HS-5 (cell line): ENCODE results near the gene KPNA2.
"Not testable (repeated sequence)": the region's sequence is repeated elsewhere in the genome, so short reads cannot be mapped to it uniquely, and the experiment has no call there.

Source experiments
- DNase-seq: peaks from one replicate; pipeline ENCODE4 v3.0.0-alpha.2; 2012; ENCODE audit warnings: low read depth

KPNA2 gene

DNA sequence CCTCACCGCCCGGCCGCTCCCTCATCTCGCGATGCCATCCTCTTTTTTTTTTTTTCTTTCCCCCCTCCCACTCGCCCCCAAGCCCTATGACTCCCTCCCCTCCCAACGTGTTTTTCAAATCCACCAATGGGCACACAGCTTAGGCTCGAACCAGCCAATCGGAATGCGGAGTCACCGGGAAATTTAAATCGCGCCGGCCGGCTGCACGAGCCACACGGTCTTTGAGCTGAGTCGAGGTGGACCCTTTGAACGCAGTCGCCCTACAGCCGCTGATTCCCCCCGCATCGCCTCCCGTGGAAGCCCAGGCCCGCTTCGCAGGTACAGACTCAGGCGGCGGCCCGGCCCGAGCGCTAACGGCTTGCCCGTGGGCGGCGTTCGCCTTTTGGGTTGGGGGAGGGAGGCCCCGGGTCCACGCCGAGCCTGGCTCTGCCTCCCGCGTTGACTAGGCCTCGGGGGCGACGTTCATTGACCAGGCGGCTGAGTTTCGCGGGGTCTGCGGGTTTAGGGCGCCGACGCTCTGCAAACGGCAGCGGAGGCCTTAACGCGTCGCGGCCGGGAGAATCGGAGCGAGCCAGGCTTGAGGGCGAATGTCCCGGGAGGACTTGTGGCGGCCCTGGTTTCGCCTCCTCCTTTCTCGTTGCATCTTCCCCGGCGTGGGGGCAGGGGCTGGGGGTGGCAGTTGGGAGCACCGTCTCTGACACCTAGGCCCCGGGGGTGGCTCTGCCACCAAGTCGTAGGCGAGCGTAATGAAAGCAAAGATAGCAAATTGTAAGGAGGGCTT, at the start of gene KPNA2:
Gene KPNA2 (plus strand): TSS at position 213 of the 781 bp plus-strand sequence. CDS start 1,398 bp downstream, outside the sequence.
- peak; percentile 92 for DNase-seq

DNA sequence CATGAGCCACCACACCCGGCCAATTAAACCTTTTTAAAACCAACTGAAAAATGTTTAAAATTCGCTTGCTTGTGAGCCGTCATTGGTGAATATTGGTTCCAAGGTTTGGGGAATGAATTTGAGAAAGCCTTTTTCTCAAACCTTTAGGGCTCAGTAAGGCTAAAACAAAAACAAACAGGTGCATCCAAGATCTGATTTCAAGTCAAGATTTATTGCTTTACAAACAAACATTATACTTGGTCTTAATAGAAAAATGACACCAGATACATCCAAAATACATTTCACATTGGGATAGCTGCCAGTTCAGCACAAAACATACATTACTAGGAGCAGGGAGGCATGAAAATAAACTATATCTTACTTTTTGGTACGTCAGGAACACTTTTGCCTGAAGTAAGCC, 44.6 kb upstream of the KPNA2 start:
- no peak for DNase-seq

DNA sequence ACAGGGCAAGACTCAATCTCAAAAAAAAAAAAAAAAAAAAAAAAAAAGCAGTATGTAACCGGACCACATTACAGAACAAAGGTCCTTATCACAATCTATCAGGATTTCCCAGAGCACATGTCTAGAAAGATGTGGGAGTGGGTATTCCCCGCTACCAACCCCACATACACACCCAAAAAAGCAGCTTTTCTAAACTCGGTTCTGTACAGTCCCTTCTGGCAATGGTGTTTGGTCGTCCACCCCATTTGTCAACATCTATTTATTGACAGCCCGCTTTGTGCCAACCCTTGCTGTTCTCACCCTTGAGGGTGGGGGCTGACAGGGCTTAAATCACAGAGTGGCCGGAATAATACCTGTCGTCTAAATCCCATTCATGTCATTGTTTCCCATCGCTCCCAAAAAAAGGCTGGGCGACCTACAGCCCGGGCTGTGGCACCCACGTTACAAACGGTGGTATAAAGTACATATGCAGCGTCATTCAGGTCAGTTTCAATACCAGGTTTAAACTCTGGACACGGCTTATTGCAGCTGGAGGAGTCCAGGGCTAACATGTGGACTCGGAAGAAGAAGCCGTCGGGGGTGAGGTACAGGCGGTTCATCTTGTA, 42.9 kb upstream of the KPNA2 start:
- DNase-seq, result no peak

GRCh38 chr17:67993153-67993997, 42.2 kb upstream of the KPNA2 start:
- no peak for DNase-seq

GRCh38 chr17:67993998-67994361, 41.6 kb upstream of the KPNA2 start:
- DNase-seq, result no peak

- peak; percentile 86 for DNase-seq
Measured at GRCh38 chr17:67994817-67995569, 40.5 kb upstream of the KPNA2 start.

DNA sequence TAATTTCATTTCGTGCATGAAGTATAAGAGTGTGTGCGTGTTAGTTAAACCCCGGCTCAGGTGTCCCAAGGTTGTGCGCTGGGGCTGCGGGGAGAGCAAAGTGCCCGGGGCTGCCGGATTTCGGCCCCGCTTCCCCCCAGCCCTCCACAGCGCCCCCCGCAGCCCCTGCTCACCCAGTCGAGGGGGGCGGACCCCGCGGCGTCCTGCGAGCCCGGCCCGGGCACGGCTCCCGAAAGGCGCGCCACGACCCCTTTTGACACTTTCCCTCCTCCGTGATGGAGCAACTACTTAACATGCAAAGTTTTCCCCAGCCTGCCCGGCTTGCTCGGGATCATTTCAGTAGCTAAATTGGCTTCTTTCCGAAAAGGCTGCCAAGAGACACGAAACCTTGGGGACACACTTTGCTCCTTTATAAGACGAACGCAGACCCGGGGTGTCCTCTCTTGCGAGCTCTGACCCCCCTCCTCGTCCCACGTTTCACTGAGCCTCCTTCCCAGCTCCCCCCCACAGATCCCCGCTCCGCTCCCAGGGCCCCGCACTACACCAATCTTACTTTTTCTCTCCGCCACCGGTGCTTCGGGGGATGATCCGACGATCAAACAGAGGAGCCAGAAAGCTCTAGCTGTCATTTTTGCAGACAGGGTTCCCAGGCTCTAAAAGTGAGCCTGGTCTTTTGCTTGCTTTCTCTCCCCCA, 39.8 kb upstream of the KPNA2 start:
- no peak for DNase-seq

DNA sequence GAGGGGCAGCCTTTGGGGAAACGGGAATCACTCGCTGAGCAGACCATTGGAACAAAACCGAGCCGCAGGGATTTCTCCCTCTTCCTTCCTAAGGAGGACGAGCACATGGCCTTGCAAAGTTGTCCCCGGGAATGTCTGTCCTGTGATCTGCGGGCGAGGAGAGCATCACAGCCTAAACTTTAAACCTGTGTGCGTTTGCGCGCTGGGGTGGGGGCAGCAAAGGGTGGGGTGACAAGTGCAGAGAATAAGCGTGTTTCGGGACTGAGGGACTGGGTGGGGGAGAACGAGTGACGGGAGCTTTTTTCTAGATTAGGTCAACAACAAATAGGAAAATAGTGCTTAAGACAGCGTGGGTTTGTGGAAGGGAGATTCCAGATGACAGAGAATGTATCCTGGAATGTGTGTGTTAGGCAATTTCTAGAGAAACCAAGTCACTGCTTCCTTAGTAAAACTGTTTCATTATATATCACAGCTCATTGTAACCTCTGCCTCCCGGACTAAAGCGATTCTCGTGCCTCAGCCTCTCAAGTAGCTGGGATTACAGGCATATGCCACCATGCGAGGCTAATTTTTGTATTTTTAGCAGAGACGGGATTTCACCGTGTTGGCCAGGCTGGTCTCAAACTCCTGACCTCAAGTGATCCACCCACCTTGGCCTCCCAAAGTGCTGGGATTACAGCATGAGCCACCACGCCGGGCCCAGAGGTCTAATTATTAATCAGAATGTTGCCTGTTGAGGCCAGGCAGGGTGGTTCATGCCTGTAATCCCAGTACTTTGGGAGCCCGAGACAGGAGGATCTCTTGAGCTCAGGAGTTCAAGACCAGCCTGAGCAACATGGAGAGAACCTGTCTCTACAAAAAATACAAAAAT, 39.0 kb upstream of the KPNA2 start, which contains the start of gene C17orf58:
Gene C17orf58 (minus strand): TSS at position 169 of the 871 bp plus-strand sequence. CDS start 271 bp downstream, outside the sequence.
- DNase-seq, result not testable (repeated sequence)

GRCh38 chr17:67998466-67998865, 37.1 kb upstream of the KPNA2 start:
- DNase-seq, result no peak

DNA sequence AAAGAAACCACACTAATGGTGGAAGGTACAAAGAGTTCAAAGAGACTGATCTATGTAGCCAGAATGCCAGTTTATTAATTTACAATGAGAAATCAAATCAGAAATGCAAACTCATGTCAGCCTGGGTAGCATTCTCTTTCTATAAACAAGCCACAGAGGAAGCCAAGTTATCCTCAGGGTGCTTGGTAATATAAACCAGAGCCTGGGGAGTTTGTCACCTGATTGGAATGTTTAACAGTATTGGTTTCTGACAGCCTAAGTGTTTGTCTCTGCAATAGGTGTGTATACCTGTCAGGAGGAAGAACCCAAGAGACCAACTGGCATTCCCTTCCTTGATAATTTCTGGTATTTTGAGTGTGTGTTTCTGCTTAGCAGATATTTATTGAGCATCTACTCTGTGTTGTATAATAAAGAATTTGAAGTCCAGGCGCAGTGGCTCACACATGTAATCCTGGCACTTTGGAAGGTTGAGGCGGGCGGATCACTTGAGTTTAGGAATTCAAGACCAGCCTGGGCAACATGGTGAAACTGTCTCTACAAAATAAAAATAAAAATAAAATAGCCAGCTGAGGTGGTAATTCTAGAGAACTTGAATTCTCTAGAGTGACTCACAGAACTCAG, 36.1 kb upstream of the KPNA2 start:
- DNase-seq, result no peak

- DNase-seq, result no peak
Measured at GRCh38 chr17:68004201-68004600, 31.3 kb upstream of the KPNA2 start.

DNA sequence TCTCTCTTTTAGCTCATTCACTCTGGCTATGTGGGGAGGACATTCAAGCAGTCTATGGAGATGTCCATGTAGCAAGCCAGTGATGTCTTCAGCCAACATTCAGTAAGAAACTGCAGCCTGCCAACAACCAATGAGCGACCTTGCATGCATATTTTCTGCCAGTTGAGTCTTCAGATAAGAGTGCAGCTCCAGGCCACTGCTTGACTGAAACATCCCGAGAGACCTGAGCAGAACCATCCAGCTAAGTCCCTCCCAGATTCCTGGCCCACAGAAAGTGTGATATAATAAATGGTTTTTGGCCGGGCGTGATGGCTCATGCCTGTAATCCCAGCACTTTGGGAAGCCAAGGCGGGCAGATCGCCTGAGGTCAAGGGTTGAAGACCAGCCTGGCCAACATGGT, 28.7 kb upstream of the KPNA2 start:
- no peak for DNase-seq

DNA sequence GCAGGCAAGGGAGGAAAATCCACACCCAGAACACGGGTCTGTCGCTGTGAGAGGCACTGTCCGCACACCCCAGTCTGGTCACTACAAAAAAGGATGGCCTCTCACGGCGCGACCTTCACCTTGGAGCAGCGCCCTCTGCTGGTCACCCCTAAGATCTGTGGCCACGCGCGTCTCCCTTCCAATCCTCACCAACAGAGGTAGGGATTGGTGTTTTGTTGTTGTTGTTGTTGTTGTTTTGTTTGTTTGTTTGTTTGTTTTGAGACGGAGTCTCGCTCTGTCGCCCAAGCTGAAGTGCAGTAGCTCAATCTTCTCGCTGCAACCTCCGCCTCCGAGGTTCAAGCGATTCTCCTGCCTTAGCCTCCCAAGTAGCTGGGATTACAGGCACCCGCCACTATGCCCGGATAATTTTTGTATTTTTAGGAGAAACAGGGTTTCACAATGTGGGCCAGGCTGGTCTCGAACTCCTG, 24.3 kb upstream of the KPNA2 start:
- DNase-seq, result no peak

GRCh38 chr17:68013385-68013784, 22.1 kb upstream of the KPNA2 start:
- no peak for DNase-seq

DNA sequence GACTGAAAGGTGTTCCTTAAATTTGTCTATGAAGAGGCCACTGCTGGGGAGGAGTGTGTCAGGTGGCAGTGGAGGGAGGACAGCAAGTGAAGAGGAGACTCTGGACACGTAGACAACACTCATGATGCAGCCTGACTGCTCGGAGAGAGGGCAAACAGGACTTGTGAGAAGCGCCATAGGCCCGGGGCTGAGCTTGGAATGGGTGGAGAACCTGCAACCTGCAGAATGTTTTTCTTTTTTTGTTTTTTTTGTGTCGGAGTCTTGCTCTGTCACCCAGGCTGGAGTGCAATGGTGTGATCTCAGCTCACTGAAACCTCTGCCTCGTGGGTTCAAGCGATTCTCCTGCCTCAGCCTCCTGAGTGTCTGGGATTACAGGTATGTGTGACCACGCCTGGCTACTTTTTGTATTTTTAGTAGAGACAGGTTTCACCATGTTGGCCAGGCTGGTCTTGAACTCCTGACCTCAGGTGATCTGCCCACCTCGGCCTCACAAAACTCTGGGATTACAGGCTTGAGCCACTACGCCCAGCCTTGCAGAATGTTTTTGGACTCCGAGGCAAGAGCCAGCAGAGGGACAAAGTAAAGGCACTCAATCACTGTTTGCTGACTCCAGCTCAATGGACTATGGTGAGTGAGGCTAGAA, 20.3 kb upstream of the KPNA2 start:
- no peak for DNase-seq

DNA sequence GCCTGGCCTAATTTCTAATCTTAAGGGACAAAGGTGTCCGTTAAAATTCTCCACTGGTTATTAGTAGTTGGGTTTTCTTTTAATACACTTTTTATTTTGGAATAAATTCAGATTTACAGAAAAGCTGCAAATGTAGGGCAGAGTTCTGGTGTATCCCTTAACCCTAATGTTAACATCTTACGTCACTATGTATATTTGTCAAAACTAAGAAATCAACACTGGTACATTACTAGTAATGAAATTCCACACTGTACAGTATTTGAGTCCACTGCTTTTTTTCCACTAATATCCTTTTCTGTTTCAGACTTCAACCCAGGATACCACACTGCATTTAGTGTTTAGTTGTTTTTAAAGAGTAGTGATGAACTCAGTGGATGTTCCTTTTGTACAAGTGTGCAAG, 18.7 kb upstream of the KPNA2 start:
- no peak for DNase-seq

DNA sequence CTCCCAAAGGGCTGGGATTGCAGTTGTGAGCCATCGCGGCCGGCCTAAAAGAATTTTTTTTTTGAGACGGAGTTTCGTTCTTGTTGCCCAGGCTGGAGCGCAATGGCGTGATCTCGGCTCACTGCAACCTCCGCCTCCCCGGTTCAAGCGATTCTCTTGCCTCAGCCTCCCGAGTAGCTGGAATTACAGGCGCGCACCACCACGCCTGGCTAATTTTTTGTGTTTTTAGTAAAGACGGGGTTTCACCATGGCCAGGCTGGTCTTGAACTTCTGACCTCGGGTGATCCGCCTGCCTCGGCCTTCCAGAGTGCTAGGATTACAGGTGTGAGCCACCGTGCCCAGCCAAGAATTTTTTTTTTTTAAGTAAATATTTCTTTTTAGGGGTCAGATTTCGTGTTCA, 17.0 kb upstream of the KPNA2 start:
- DNase-seq, result not testable (repeated sequence)

DNA sequence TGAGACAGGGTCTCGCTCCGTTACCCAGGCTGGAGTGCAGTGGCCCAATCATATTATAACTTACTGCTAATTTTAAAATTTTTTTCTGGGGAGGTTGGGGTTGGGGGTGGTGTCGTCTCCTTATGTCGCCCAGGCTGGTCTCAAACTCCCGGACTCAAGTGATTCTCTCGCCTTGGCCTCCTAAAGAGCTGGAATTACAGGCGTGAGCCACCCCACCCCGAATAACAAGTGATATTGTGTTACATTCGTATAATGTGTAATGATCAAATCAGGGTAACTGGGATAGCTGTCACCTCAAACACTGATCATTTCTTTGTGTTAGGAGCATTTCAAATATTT, 16.2 kb upstream of the KPNA2 start:
- no peak for DNase-seq

- DNase-seq, result peak; percentile 94
Measured at GRCh38 chr17:68019675-68020408, 15.7 kb upstream of the KPNA2 start.
